Fibroblast of peridontal ligament (primary cell): ENCODE measurements around the gene SF3B3.
A peak's percentile ranks its signal among the peaks of the same experiment; 100 is the strongest.
"Not testable (repeated sequence)": the region's sequence is repeated elsewhere in the genome, so short reads cannot be mapped to it uniquely, and the experiment has no call there.

Experiments used
- DNase-seq: peaks from one replicate; pipeline ENCODE4 v3.0.0-alpha.2; 2010; ENCODE audit errors: extremely low read depth

SF3B3 gene

GRCh38 chr16:70511833-70512232 is 11.8 kb upstream of the SF3B3 start:
- DNase-seq = no peak

- no peak for DNase-seq
These were observed 11.2 kb upstream of the SF3B3 start for GRCh38 chr16:70512456-70512855.

DNA sequence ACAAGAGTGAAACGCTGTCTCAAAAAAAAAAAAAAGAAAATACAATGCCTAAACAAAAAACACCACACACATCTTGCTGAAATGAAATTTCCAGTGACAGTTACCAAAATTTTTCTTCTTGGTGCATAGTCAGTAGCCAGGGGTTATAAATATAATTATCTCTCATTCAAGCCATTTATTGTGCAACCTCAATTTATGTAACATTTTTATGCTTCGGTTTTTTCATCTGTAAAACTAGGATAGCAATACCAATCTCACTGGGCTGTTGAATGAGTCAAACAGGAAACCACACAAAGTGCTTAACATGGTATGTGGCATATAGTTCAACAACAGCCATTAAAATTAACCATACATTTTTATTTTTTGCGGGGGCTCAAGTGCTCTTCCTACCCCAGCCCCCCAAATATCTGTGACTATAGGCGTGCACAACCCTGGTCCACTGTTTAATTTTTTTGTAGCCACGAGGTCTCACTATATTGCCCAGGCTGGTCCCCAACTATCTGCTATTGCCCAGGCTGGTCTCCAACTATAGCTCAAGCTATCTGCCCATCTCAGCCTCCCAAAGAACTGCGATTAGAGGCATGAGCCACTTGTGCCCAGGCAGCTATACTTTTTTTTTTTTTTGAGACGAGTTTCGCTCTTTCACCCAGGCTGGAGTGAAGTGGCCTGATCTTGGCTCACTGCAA is 2.9 kb upstream of the SF3B3 start:
- peak; percentile 64 for DNase-seq

DNA sequence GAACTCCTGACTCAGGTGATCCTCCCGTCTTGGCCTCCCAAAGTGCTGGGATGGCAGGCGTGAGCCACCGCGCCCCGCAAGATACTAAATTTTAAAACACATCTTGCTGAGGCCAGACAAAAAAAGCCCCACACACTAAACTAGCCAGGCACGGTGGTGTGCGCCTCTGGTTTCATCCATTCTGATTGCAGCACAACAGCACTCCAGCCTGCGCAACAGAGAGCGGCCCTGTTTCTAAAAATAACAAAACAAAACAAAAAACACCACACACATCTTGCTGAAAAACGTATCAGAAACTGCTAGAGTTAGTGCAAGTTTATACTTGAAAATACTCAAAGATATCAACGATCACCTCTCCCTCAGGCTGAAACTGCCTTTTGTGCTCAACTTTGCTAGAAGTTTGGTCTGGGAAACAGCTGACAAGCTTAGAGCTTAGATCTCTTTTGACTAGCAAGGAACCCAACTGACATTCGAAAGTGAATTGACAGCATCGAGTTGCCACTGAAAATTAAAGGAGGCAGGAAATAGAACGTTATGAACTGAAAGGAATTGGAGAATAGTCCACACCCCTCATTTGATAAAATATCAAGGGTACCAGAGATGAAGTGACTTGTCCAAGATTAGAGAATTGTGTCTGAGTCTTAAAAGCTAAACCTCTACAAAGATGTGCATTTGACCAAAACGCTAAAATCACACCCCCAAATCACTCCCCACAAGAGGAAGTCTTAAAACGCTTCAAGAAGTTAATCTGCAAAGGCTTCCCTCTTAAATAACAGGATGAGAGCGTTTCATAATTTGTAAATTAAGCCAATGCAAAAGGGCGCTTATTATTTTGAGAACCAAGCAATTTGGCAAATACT is 1.2 kb upstream of the SF3B3 start:
- no peak for DNase-seq

DNA sequence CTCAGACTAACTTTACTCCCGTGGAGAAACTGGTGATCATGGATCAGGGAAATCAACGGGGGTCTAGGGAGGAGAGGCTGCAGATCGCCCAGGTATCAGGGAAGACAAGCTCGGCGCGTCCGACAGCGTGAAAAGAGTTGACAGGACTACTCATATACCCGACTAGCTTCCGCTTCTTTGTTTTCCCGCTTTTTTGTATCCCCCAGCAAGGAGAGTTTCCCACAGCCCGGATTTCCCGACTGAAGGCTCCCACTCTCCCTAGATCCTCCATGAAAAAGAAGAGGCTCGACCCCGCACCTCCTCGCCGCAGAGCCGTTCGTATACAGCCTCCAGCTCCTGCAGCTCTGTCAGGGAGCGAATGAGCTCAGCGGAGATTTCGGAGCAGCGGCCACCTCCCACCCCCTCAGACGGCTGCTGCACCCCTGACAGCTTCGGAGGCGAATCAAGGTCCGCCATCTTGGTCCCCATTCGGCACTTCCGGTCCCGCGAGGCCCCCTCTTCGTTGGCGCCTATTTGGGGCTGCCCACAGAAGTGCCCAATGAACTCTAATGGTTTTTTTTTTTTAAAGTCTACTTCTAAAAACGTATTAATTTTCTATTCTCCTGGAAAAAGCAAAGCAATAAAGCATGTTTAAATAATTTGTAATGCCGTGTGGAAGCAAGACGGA is 407 bp upstream of the SF3B3 start, which contains the start of gene COG4:
TSS of gene COG4 (minus strand) at position 479 of the 667 bp plus-strand sequence. CDS start at position 468, 11 bp downstream.
- DNase-seq = peak; percentile 85

DNA sequence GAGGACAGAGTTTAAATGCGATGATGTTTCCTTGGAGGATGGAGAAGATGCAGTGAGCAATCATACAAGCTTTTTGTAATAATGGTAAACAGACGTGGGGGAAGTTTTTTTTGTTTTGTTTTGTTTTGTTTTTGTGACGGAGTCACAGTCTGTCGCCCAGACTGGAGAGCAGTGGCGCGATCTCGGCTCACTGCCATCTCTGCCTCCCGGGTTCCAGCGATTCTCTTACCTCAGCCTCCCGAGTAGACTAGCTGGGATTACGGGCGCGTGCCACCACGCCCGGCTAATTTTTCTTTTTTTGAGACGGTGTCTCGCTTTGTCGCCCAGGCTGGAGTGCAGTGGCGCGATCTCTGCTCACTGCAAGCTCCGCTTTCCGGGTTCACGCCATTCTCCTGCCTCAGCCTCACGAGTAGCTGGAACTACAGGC is 796 bp downstream of the SF3B3 start:
- not testable (repeated sequence) for DNase-seq

GRCh38 chr16:70526403-70526802 is 2.8 kb downstream of the SF3B3 start:
- DNase-seq = no peak

DNA sequence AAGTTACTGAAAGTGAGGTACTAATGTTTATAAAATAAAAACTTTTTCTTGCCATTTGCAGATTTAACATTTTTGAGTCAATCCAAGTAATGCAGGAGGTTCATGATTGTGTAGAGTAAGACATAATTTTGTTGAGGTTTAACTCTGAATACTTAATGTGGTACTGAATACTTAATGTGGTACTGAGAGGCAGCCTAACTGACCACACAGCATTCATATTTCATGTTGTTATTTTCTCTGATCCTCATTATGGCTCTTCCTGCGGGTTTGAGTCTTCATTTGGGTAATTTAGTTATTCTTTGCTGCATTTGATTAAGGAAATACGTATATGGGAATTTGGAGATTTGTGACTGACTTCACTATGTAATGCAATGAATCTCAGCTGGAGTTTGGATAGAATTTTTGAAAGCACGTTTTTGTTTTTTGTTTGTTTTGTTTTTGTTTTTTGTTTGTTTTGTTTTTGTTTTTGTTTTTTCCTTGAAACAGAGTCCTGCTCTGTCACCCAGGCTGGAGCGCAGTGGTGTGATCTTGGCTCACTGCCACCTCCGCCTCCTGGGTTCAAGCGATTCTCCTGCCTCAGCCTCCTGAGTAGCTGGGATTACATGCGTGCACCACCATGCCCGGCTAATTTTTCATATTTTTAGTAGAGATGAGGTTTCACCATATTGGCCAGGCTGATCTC is 3.8 kb downstream of the SF3B3 start:
- no peak for DNase-seq

- DNase-seq = peak; percentile 86
These were observed 5.6 kb downstream of the SF3B3 start for GRCh38 chr16:70529051-70529777.

DNA sequence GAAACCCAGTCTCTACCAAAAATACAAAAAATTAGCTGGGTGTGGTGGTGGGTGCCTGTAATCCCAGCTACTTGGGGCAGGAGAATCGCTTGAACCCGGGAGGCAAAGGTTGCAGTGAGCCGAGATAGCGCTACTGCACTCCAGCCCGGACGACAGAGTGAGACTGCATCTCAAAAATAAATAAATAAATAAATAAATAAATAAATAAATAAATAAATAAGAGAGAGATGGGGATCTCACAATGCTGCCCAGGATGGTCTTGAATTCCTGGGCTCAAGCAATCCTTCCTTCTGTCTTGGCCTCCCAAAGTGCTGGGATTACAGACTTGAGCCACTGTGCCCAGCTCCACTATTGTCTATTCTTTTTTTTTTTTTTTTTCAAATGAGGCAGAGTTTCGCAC is 6.3 kb downstream of the SF3B3 start:
- not testable (repeated sequence) for DNase-seq

GRCh38 chr16:70534971-70535370 is 11.4 kb downstream of the SF3B3 start:
- no peak for DNase-seq

- peak; percentile 40 for DNase-seq
These were observed 17.4 kb downstream of the SF3B3 start for GRCh38 chr16:70540994-70541393.

GRCh38 chr16:70544548-70544947 is 20.9 kb downstream of the SF3B3 start:
- no peak for DNase-seq

GRCh38 chr16:70548936-70549335 is 25.3 kb downstream of the SF3B3 start:
- DNase-seq = no peak

DNA sequence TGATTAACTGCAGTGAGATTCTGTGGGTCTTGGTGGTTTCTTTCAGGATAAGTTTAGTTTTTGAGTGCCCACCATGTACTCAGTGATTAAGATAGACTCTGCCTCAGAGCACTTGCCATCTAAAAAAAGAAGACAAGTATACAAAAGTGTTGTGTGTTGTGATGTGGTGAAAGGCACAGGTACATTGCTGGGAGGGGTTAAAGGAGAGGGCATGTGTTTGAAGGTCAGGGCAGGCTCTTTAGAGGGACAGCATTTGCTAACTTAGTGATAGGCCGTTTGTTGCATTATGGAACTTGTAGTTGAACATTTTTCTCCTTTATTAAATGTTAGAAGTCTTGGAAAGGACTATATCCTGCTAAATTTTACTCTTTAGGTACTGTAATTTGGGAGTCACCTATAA is 26.5 kb downstream of the SF3B3 start:
- DNase-seq = no peak

- DNase-seq = no peak
These were observed 28.2 kb downstream of the SF3B3 start for GRCh38 chr16:70551788-70552187.

- no peak for DNase-seq
These were observed 29.1 kb downstream of the SF3B3 start for GRCh38 chr16:70552675-70553074.

GRCh38 chr16:70553645-70554044 is 30.0 kb downstream of the SF3B3 start:
- peak; percentile 95 for DNase-seq

- DNase-seq = no peak
These were observed 32.4 kb downstream of the SF3B3 start for GRCh38 chr16:70556063-70556462.

DNA sequence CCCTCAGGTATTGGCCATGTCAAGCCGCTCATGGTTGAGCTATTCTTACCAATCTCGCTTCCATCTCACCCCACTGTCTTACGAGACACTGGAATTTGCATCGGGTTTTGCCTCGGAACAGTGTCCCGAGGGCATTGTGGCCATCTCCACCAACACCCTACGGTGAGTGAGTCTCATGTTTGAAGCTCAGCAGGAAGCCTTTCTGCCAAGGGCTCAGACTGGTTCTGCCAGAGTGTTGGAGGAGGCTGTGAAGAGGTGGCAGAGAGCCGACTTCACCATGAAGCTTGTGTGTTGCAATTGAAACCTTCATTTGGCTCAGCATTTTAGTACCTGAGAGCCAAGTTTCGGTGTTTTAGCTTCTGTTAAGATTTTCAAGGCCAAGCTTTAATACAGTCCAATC is 38.0 kb downstream of the SF3B3 start:
- DNase-seq = no peak

GRCh38 chr16:70563636-70564035 is 40.0 kb downstream of the SF3B3 start:
- DNase-seq = peak; percentile 70
